ENCODE measurements around the gene EPHB2. TPM values are rescaled to one million over a fixed set of nuclear protein-coding genes. Genes with fewer than 3 reads are reported as not detected.

The EPHB2 gene
- total RNA-seq, 3 donors from 2014 or later = 22.7 to 76.7 (median 70.8) TPM

GRCh38 chr1:22918644-22919043 is 208.0 kb downstream of the EPHB2 start:
- no peak for ATAC-seq

GRCh38 chr1:22919341-22920025 is 208.8 kb downstream of the EPHB2 start:
- H3K36me3 ChIP-seq (ENCODE audit: low read depth) = no peaks in the 10 kb centered on the region
- DNase-seq (no peak), ATAC-seq (no peak)
- H3K4me1 ChIP-seq (ENCODE audit: low read depth) = no peaks in the 10 kb centered on the region
- TF ChIP-seq CTCF (IDR thresholded peaks at IDR 0.05) = no peak
- H3K4me3 ChIP-seq = no peak overlapping the region
- intact Hi-C loops (cut with DNase I, micrococcal nuclease) = no loop called here
- no peaks in the 10 kb centered on the region for H3K9me3 ChIP-seq

More at GRCh38 chr1:22918644-22919043, 208.0 kb downstream of the EPHB2 start:
- Histone ChIP-seq H3K9me3 (no peaks in the 10 kb centered on the region), H3K4me3 (no peak overlapping the region), H3K4me1 (ENCODE audit: low read depth) (no peaks in the 10 kb centered on the region), H3K36me3 (ENCODE audit: low read depth) (no peaks in the 10 kb centered on the region)
- intact Hi-C loops (cut with DNase I, micrococcal nuclease) = no loop called here
- TF ChIP-seq CTCF (IDR thresholded peaks at IDR 0.05) = no peak
- no peak for DNase-seq

GRCh38 chr1:22920026-22920733 is 209.5 kb downstream of the EPHB2 start:
- Histone ChIP-seq H3K9me3 (no peaks in the 10 kb centered on the region), H3K4me1 (ENCODE audit: low read depth) (no peaks in the 10 kb centered on the region), H3K4me3 (no peak overlapping the region), H3K36me3 (ENCODE audit: low read depth) (no peaks in the 10 kb centered on the region)
- intact Hi-C loops (cut with DNase I, micrococcal nuclease) = no loop called here
- no peak for ATAC-seq
- no peak for TF ChIP-seq CTCF (IDR thresholded peaks at IDR 0.05)
- no peak for DNase-seq

GRCh38 chr1:22920734-22921451 is 210.3 kb downstream of the EPHB2 start:
- intact Hi-C loops (cut with DNase I, micrococcal nuclease) = no loop called here
- Histone ChIP-seq H3K36me3 (ENCODE audit: low read depth) (no peaks in the 10 kb centered on the region), H3K4me3 (no peak overlapping the region), H3K9me3 (no peaks in the 10 kb centered on the region), H3K4me1 (ENCODE audit: low read depth) (no peaks in the 10 kb centered on the region)
- no peak for TF ChIP-seq CTCF (IDR thresholded peaks at IDR 0.05)
- ATAC-seq = no peak
- DNase-seq = no peak

GRCh38 chr1:22921452-22922126 is 210.9 kb downstream of the EPHB2 start:
- ATAC-seq = no peak
- no peak for TF ChIP-seq CTCF (IDR thresholded peaks at IDR 0.05)

More at GRCh38 chr1:22921452-22922126, 210.9 kb downstream of the EPHB2 start:
- no peaks in the 10 kb centered on the region for H3K4me1 ChIP-seq (ENCODE audit: low read depth)
- no peak for DNase-seq
- H3K36me3 ChIP-seq (ENCODE audit: low read depth) = no peaks in the 10 kb centered on the region
- no peaks in the 10 kb centered on the region for H3K9me3 ChIP-seq
- intact Hi-C loops (cut with DNase I, micrococcal nuclease) = no loop called here
- H3K4me3 ChIP-seq = no peak overlapping the region
